ENCODE results near the gene CYP26B1.
A peak's percentile ranks its signal among the peaks of the same experiment; 100 is the strongest.

Gene CYP26B1

GRCh38 chr2:72150157-72150860 lies 2.6 kb upstream of the CYP26B1 start:
- TF ChIP-seq TAF1 (IDR thresholded peaks at IDR 0.05; ENCODE audit: low read depth) (no peak), RAD21 (IDR thresholded peaks at IDR 0.05; ENCODE audit: low read depth) (peak; percentile 93), TEAD4 (IDR thresholded peaks at IDR 0.05) (no peak), NFIC (IDR thresholded peaks at IDR 0.05) (no peak), REST (IDR thresholded peaks at IDR 0.05; ENCODE audit: low read depth) (no peak), CREB1 (IDR thresholded peaks at IDR 0.05; ENCODE audit: low read depth) (no peak), YY1 (IDR thresholded peaks at IDR 0.05; ENCODE audit: low read depth) (no peak), EP300 (IDR thresholded peaks at IDR 0.05; ENCODE audit: borderline replicate concordance) (no peak)

- TF ChIP-seq ZBTB7A (IDR thresholded peaks at IDR 0.05; ENCODE audit: low read depth) = 0 out of 2 replicates have a peak, but pooled peaks have one; percentile 57
- TF ChIP-seq CREB1 (IDR thresholded peaks at IDR 0.05; ENCODE audit: low read depth) = no peak
- TF ChIP-seq CEBPB (IDR thresholded peaks at IDR 0.05) = no peak
- no peak for TF ChIP-seq RAD21 (IDR thresholded peaks at IDR 0.05; ENCODE audit: low read depth)
- no peak for TF ChIP-seq TCF12 (IDR thresholded peaks at IDR 0.05; ENCODE audit: low read depth)
- TF ChIP-seq MAX (IDR thresholded peaks at IDR 0.05) = peak; percentile 56
- no peak for TF ChIP-seq EGR1 (IDR thresholded peaks at IDR 0.05)
- TF ChIP-seq YY1 (IDR thresholded peaks at IDR 0.05; ENCODE audit: low read depth) = no peak
- no peak for TF ChIP-seq TAF1 (IDR thresholded peaks at IDR 0.05; ENCODE audit: low read depth)
Measured at GRCh38 chr2:72149556-72150156, 2.0 kb upstream of the CYP26B1 start.

- TF ChIP-seq CEBPB (IDR thresholded peaks at IDR 0.05) = no peak
- TF ChIP-seq ZBTB7A (IDR thresholded peaks at IDR 0.05; ENCODE audit: low read depth) = no peak
- peak; percentile 26; the same call in 1 of the 2 replicates for TF ChIP-seq NFIC (IDR thresholded peaks at IDR 0.05)
- TF ChIP-seq TEAD4 (IDR thresholded peaks at IDR 0.05) = no peak
- no peak for TF ChIP-seq MAX (IDR thresholded peaks at IDR 0.05)
- TF ChIP-seq TCF12 (IDR thresholded peaks at IDR 0.05; ENCODE audit: low read depth) = no peak
- TF ChIP-seq FOXM1 (IDR thresholded peaks at IDR 0.05; ENCODE audit: borderline replicate concordance, low read depth) = no peak
- no peak for TF ChIP-seq CREB1 (IDR thresholded peaks at IDR 0.05; ENCODE audit: low read depth)
Measured at GRCh38 chr2:72148837-72149555, 1.3 kb upstream of the CYP26B1 start.

GRCh38 chr2:72148003-72148836 lies 558 bp upstream of the CYP26B1 start:
- TF ChIP-seq CEBPB (IDR thresholded peaks at IDR 0.05) (no peak), TAF1 (IDR thresholded peaks at IDR 0.05; ENCODE audit: low read depth) (no peak), USF1 (IDR thresholded peaks at IDR 0.05) (no peak), ZBTB7A (IDR thresholded peaks at IDR 0.05; ENCODE audit: low read depth) (no peak), CREB1 (IDR thresholded peaks at IDR 0.05; ENCODE audit: low read depth) (no peak), YY1 (IDR thresholded peaks at IDR 0.05; ENCODE audit: low read depth) (no peak), EP300 (IDR thresholded peaks at IDR 0.05; ENCODE audit: borderline replicate concordance) (no peak), FOXM1 (IDR thresholded peaks at IDR 0.05; ENCODE audit: borderline replicate concordance, low read depth) (no peak), NFIC (IDR thresholded peaks at IDR 0.05) (no peak), REST (IDR thresholded peaks at IDR 0.05; ENCODE audit: low read depth) (no peak), MAX (IDR thresholded peaks at IDR 0.05) (no peak), EGR1 (IDR thresholded peaks at IDR 0.05) (no peak), RAD21 (IDR thresholded peaks at IDR 0.05; ENCODE audit: low read depth) (no peak), TEAD4 (IDR thresholded peaks at IDR 0.05) (no peak), TCF12 (IDR thresholded peaks at IDR 0.05; ENCODE audit: low read depth) (no peak)
